Measurements from ENCODE around the gene KRT5. TPM values are rescaled to one million over a fixed set of nuclear protein-coding genes. Genes with fewer than 3 reads are reported as not detected.

Gene KRT5
- total and polyA plus RNA-seq, 10 of the 15 experiments (the other 5 are each of a cell fraction or from before 2014, with no cell fraction given): 1.6 TPM; not detected in 9

DNA sequence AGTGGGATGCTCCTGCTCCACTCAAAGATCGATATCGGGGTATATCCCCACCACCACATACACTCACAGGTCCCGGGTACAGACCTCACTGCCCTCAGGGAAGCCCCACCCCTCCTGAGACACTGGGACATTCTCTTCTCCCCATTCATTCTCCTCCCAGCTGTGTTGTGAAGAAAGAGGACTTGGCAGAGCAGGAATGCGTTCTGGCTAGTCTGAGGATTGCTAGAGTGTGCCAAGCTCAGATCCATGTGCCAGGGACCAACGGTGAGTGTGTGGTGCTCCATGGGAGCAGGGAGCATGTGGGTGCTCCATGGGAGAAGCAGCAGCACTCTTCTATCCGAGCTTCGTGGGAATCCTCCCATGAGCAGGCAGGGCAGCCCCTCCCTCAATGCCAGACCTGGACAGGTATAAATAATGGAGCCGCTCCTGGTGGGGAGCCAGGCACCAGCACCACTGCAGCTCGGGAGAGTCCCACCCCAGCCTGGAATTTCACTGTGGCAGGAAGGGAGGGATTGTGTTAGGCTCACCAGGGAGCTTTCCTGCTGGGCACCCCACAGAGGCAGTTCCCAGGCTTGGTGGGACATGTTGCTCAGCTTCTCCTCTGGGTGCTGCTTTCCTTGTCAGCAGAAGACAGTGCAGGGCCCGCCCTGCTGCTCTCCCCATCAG is 2.3 kb upstream of the KRT5 start:
- Histone ChIP-seq H3K27ac (ENCODE audit: control insufficient read depth, insufficient read depth) (no peak overlapping the region), H2AFZ (ENCODE audit: control insufficient read depth, low read depth, low read length) (no peak overlapping the region), H3K9ac (ENCODE audit: control insufficient read depth, insufficient read depth, low read length) (no peak overlapping the region), H4K20me1 (ENCODE audit: control insufficient read depth, insufficient read depth) (no peaks in the 10 kb centered on the region), H3K4me2 (ENCODE audit: control insufficient read depth, insufficient read depth) (no peak overlapping the region), H3K79me2 (ENCODE audit: control insufficient read depth, insufficient read depth, low read length) (no peaks in the 10 kb centered on the region), H3K4me1 (ENCODE audit: control insufficient read depth, insufficient read depth, low read length) (no peaks in the 10 kb centered on the region), H3K4me3 (no peak overlapping the region), H3K9me3 (replicated peaks; ENCODE audit: control insufficient read depth, insufficient read depth, low read length) (no peaks in the 10 kb centered on the region), H3K36me3 (ENCODE audit: control insufficient read depth in 2 of 2, insufficient read depth in 2 of 2, low read length in 1 of 2) (no peaks in the 10 kb centered on the region), H3K27me3 (replicated peaks in 1 of 2; ENCODE audit: control insufficient read depth in 2 of 2, insufficient read depth in 2 of 2, low read length in 1 of 2) (peaks cover 0 to 9% of the 10 kb centered on the region in 2 experiments; a peak in 3 of 4 replicates)
- DNase-seq (ENCODE audit: low read depth, low spot score) (no peak), ATAC-seq (no peak), FAIRE-seq (no peak)
- intact Hi-C loops (cut with micrococcal nuclease; ENCODE audit: unreplicated experiment) (no loop called here), in situ Hi-C loops (cut with MboI) (no loop called here)
- WGBS (ENCODE audit: insufficient coverage, insufficient replicate concordance, low lambda C conversion rate, missing lambda C conversion rate): 12% methylated on average over 10 of the region's 10 CpGs
- RAD21 ChIA-PET (ENCODE audit: unreplicated experiment): no interaction called here
- SMC1A ChIA-PET (ENCODE audit: uncharacterized antibody, unreplicated experiment): interaction anchor here (1.1 kb wide), 1 partner anchor 150 kb away, joined by 3 read pairs; no protein-coding TSS in a partner anchor
- CTCF ChIA-PET: no interaction called here
- no TSS peak for BruUV-seq (replicated peaks)
- POLR2A ChIA-PET: no interaction called here
- TF ChIP-seq MYB (IDR thresholded peaks at IDR 0.05; ENCODE audit: borderline replicate concordance, low read depth, low read length) (no peak), GABPA (IDR thresholded peaks at IDR 0.05; ENCODE audit: low read depth) (no peak), ASH2L (IDR thresholded peaks at IDR 0.05; ENCODE audit: borderline replicate concordance, low read depth) (no peak), DPF2 (IDR thresholded peaks at IDR 0.05) (no peak), EGR1 (IDR thresholded peaks at IDR 0.05; ENCODE audit: borderline replicate concordance in 1 of 2, low read depth in 2 of 2, low read length in 2 of 2) (no peak), SUZ12 (IDR thresholded peaks at IDR 0.05; ENCODE audit: unreplicated experiment) (no peak), EP300 (IDR thresholded peaks at IDR 0.05; ENCODE audit: borderline replicate concordance in 1 of 2, control insufficient read depth in 1 of 2, low read depth in 2 of 2, low read length in 2 of 2) (no peak), NRF1 (conservative IDR thresholded peaks at IDR 0.05; ENCODE audit: low read depth, low read length) (no peak), NKRF (conservative IDR thresholded peaks at IDR 0.05) (no peak)
- TF ChIP-seq, protein P1, sequence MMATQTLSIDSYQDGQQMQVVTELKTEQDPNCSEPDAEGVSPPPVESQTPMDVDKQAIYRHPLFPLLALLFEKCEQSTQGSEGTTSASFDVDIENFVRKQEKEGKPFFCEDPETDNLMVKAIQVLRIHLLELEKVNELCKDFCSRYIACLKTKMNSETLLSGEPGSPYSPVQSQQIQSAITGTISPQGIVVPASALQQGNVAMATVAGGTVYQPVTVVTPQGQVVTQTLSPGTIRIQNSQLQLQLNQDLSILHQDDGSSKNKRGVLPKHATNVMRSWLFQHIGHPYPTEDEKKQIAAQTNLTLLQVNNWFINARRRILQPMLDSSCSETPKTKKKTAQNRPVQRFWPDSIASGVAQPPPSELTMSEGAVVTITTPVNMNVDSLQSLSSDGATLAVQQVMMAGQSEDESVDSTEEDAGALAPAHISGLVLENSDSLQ (IDR thresholded peaks at IDR 0.05): no peak

Measured in GM12878 (cell line).